ENCODE data around the gene TECTA. TPM values are rescaled to one million over a fixed set of nuclear protein-coding genes. Genes with fewer than 3 reads are reported as not detected.

The TECTA gene
- total RNA-seq, 2 experiments from 2014 or later = 0.22 to 0.42 TPM

- DNase-seq (no peak), ATAC-seq (ENCODE audit: poor library complexity) (no peak)
- no peak overlapping the region for H3K27ac Mint-ChIP-seq
- no peak overlapping the region for H3K4me3 Mint-ChIP-seq
- Histone ChIP-seq H3K27ac (ENCODE audit: low read depth in 1 of 2, low read length in 2 of 2) (no peak overlapping the region), H3K36me3 (ENCODE audit: insufficient read depth, low read length) (no peaks in the 10 kb centered on the region), H3K27me3 (ENCODE audit: control insufficient read depth in 1 of 2, insufficient read depth in 2 of 2, low read length in 2 of 2) (peaks cover 2 to 12% of the 10 kb centered on the region in 2 experiments), H3K4me1 (ENCODE audit: insufficient read depth, low read length) (no peaks in the 10 kb centered on the region), H3K9me3 (ENCODE audit: control insufficient read depth in 1 of 2, insufficient read depth in 1 of 2, low read length in 2 of 2) (no peaks in the 10 kb centered on the region), H3K4me3 (ENCODE audit: low read length) (no peak overlapping the region)
- H3K4me1 Mint-ChIP-seq (ENCODE audit: low read depth) = no peaks in the 10 kb centered on the region
- H3K9me3 Mint-ChIP-seq = no peaks in the 10 kb centered on the region
- peaks cover 34% of the 10 kb centered on the region for H3K27me3 Mint-ChIP-seq
- ChIA-PET POLR2A (no interaction called here), CTCF (no interaction called here)
- intact Hi-C loops (cut with DNase I, micrococcal nuclease) = loop anchor here in 1 of 2 experiments (10.0 kb wide), 1 partner anchor 264 kb away; no protein-coding TSS in a partner anchor
- no peaks in the 10 kb centered on the region for H3K36me3 Mint-ChIP-seq (ENCODE audit: low read depth)
- TF ChIP-seq CTCF (IDR thresholded peaks at IDR 0.05) = no peak
Observed at GRCh38 chr11:121198491-121198890, 97.4 kb downstream of the TECTA start.

GRCh38 chr11:121199516-121199915 lies 98.5 kb downstream of the TECTA start:
- POLR2A ChIA-PET = no interaction called here
- no peak overlapping the region for H3K4me3 ChIP-seq (ENCODE audit: low read length)
- no peak for TF ChIP-seq CTCF (IDR thresholded peaks at IDR 0.05)
- no peaks in the 10 kb centered on the region for H3K9me3 Mint-ChIP-seq
- H3K9me3 ChIP-seq (ENCODE audit: control insufficient read depth in 1 of 2, insufficient read depth in 1 of 2, low read length in 2 of 2) = no peaks in the 10 kb centered on the region
- intact Hi-C loops (cut with DNase I, micrococcal nuclease) = loop anchor here in 1 of 2 experiments (10.0 kb wide), 1 partner anchor 265 kb away; no protein-coding TSS in a partner anchor
- ATAC-seq (ENCODE audit: poor library complexity) = no peak
- no peak overlapping the region for H3K27ac Mint-ChIP-seq
- H3K27ac ChIP-seq (ENCODE audit: low read depth in 1 of 2, low read length in 2 of 2) = no peak overlapping the region
- H3K27me3 Mint-ChIP-seq = peaks cover 24% of the 10 kb centered on the region
- no peaks in the 10 kb centered on the region for H3K36me3 ChIP-seq (ENCODE audit: insufficient read depth, low read length)
- no peaks in the 10 kb centered on the region for H3K4me1 Mint-ChIP-seq (ENCODE audit: low read depth)
- no peak for DNase-seq
- no peaks in the 10 kb centered on the region for H3K4me1 ChIP-seq (ENCODE audit: insufficient read depth, low read length)
- H3K36me3 Mint-ChIP-seq (ENCODE audit: low read depth) = no peaks in the 10 kb centered on the region
- no peak overlapping the region for H3K4me3 Mint-ChIP-seq
- CTCF ChIA-PET = no interaction called here
- peaks cover 2 to 12% of the 10 kb centered on the region in 2 experiments for H3K27me3 ChIP-seq (ENCODE audit: control insufficient read depth in 1 of 2, insufficient read depth in 2 of 2, low read length in 2 of 2)

GRCh38 chr11:121206810-121207209 lies 105.8 kb downstream of the TECTA start:
- no peak for TF ChIP-seq CTCF (IDR thresholded peaks at IDR 0.05)
- no peak overlapping the region for H3K27ac Mint-ChIP-seq
- intact Hi-C loops (cut with DNase I, micrococcal nuclease) = no loop called here
- no peaks in the 10 kb centered on the region for H3K36me3 ChIP-seq (ENCODE audit: insufficient read depth, low read length)
- H3K27me3 ChIP-seq (ENCODE audit: control insufficient read depth in 1 of 2, insufficient read depth in 2 of 2, low read length in 2 of 2) = peaks cover 0 to 18% of the 10 kb centered on the region in 2 experiments
- H3K27ac ChIP-seq (ENCODE audit: low read depth in 1 of 2, low read length in 2 of 2) = no peak overlapping the region
- ChIA-PET CTCF (interaction anchor here (1.4 kb wide), 1 partner anchor 13 kb away, joined by 4 read pairs; no protein-coding TSS in a partner anchor), POLR2A (interaction anchor here (0.6 kb wide), 1 partner anchor 1676 kb away, joined by 3 read pairs; no protein-coding TSS in a partner anchor)
- H3K4me1 Mint-ChIP-seq (ENCODE audit: low read depth) = no peaks in the 10 kb centered on the region
- H3K9me3 Mint-ChIP-seq = no peaks in the 10 kb centered on the region
- H3K4me1 ChIP-seq (ENCODE audit: insufficient read depth, low read length) = no peaks in the 10 kb centered on the region
- no peak overlapping the region for H3K4me3 ChIP-seq (ENCODE audit: low read length)
- H3K36me3 Mint-ChIP-seq (ENCODE audit: low read depth) = no peaks in the 10 kb centered on the region
- H3K27me3 Mint-ChIP-seq = peaks cover 34% of the 10 kb centered on the region
- no peak overlapping the region for H3K4me3 Mint-ChIP-seq
- DNase-seq = no peak
- ATAC-seq (ENCODE audit: poor library complexity) = no peak
- H3K9me3 ChIP-seq (ENCODE audit: control insufficient read depth in 1 of 2, insufficient read depth in 1 of 2, low read length in 2 of 2) = no peaks in the 10 kb centered on the region

Measured in CD4-positive, alpha-beta T cell (primary cell).